Gastroesophageal sphincter (tissue), 4 donors: ENCODE measurements around the gene SOHLH1. TPM values are rescaled to one million over a fixed set of nuclear protein-coding genes. Genes with fewer than 3 reads are reported as not detected.

Experiments used
- ATAC-seq: fragments of 150-250 bp; one replicate; pipeline ENCODE4 v1.9.1; 2016; ENCODE audit warnings: mild to moderate bottlenecking, moderate library complexity
- H3K27ac ChIP-seq, 4 donors: fragments of 200-600 bp; sonication (generic) in 3 of 4; 1 replicate in 3 of 4; 2 replicates in 1 of 4; pipeline ENCODE4 v1.5.1; 2016 to 2019
- H3K27me3 ChIP-seq: fragments of 200-600 bp; sonication (generic); one replicate; pipeline ENCODE4 v1.5.1; 2019
- H3K36me3 ChIP-seq, 2 donors: fragments of 200-600 bp; sonication (generic); one replicate each; pipeline ENCODE4 v1.5.1; 2019; ENCODE audit warnings: control low read depth in 1 of 2
- H3K4me1 ChIP-seq, 3 donors: fragments of 200-600 bp; sonication (generic); 1 replicate in 2 of 3; 2 replicates in 1 of 3; pipeline ENCODE4 v1.5.1; 2016 to 2019; ENCODE audit warnings: control low read depth in 2 of 3
- H3K4me3 ChIP-seq, 2 donors: fragments of 200-600 bp; sonication (generic); one replicate each; pipeline ENCODE4 v1.5.1; 2019; ENCODE audit warnings: mild to moderate bottlenecking in 1 of 2, moderate library complexity in 1 of 2
- H3K9me3 ChIP-seq, 3 donors: fragments of 200-600 bp; sonication (generic); one replicate each; pipeline ENCODE4 v1.5.1; 2017 to 2019; ENCODE audit warnings: control low read depth in 2 of 3
- EP300 ChIP-seq: sonication (generic); formaldehyde crosslinking; IDR thresholded peaks from one replicate; pipeline ENCODE4 v1.6.1; 2017; ENCODE audit warnings: antibody characterized with exemption, mild to moderate bottlenecking
- POLR2A ChIP-seq, 2 donors: fragments of 450-650 bp; IDR thresholded peaks; one replicate each; pipeline ENCODE4 v1.6.1; 2017; ENCODE audit warnings: antibody characterized with exemption in 2 of 2, mild to moderate bottlenecking in 2 of 2, moderate library complexity in 1 of 2
- POLR2AphosphoS5 ChIP-seq: sonication (generic); formaldehyde crosslinking; IDR thresholded peaks from one replicate; pipeline ENCODE4 v1.6.1; 2017; ENCODE audit warnings: antibody characterized with exemption
- WGBS, 2 donors: methylation state at CpG; one replicate each; pipeline ENCODE4 v1.1.5; 2018; ENCODE audit warnings: low coverage in 1 of 2; 5-methylcytosine and 5-hydroxymethylcytosine counted together
- total RNA-seq, 4 donors: library from RNA; depleted of rRNA; stranded (reverse); fragments of >200 nt; gene quantifications; one replicate each; pipeline ENCODE4 v1.1.0, GENCODE V29; 2016
- TF ChIP-seq, protein P1 (sequence below), 4 experiments: fragments of 200-600 bp in 2 of 4; fragments of 450-650 bp in 2 of 4; sonication (generic) in 1 of 4; IDR thresholded peaks; one replicate each; pipeline ENCODE4 v1.5.1; 2017 to 2019; ENCODE audit warnings: antibody characterized with exemption in 4 of 4, mild to moderate bottlenecking in 2 of 4, moderate library complexity in 2 of 4

SOHLH1 gene
- total RNA-seq, 4 donors from 2014 or later, result not detected

DNA sequence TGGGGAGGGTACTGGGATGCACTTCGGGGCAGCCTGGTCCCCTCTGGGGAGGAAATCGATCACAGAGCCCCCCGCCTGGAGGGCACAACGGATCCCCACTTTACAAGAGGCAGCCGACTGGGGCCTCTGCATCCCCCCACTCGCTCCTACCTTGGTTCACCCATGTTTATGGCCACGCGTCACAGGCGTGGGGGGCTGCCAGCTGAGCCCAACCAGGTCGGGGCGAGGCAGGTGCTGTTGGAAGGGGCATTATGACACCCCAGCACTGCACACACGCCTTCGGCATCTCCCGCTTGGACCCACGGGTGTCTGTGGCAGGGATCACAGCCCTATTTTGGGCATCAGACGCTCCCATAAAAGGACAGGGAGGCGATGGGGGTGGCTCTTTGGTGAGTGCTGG is 14.6 kb downstream of the SOHLH1 start:
- Histone ChIP-seq H3K27ac (no peak overlapping the region), H3K27me3 (peaks cover 91% of the 10 kb centered on the region), H3K9me3 (no peaks in the 10 kb centered on the region), H3K36me3 (no peaks in the 10 kb centered on the region), H3K4me3 (no peak overlapping the region), H3K4me1 (no peaks in the 10 kb centered on the region)
- no CpG with 5 or more reads among the region's 17 CpGs for WGBS, 2 donors
- TF ChIP-seq POLR2A (IDR thresholded peaks at IDR 0.05), result no peak
- no peak for TF ChIP-seq EP300
- TF ChIP-seq, protein P1, sequence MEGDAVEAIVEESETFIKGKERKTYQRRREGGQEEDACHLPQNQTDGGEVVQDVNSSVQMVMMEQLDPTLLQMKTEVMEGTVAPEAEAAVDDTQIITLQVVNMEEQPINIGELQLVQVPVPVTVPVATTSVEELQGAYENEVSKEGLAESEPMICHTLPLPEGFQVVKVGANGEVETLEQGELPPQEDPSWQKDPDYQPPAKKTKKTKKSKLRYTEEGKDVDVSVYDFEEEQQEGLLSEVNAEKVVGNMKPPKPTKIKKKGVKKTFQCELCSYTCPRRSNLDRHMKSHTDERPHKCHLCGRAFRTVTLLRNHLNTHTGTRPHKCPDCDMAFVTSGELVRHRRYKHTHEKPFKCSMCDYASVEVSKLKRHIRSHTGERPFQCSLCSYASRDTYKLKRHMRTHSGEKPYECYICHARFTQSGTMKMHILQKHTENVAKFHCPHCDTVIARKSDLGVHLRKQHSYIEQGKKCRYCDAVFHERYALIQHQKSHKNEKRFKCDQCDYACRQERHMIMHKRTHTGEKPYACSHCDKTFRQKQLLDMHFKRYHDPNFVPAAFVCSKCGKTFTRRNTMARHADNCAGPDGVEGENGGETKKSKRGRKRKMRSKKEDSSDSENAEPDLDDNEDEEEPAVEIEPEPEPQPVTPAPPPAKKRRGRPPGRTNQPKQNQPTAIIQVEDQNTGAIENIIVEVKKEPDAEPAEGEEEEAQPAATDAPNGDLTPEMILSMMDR (IDR thresholded peaks at IDR 0.05), result no peak
- no peak for TF ChIP-seq POLR2AphosphoS5
- ATAC-seq, result no peak

DNA sequence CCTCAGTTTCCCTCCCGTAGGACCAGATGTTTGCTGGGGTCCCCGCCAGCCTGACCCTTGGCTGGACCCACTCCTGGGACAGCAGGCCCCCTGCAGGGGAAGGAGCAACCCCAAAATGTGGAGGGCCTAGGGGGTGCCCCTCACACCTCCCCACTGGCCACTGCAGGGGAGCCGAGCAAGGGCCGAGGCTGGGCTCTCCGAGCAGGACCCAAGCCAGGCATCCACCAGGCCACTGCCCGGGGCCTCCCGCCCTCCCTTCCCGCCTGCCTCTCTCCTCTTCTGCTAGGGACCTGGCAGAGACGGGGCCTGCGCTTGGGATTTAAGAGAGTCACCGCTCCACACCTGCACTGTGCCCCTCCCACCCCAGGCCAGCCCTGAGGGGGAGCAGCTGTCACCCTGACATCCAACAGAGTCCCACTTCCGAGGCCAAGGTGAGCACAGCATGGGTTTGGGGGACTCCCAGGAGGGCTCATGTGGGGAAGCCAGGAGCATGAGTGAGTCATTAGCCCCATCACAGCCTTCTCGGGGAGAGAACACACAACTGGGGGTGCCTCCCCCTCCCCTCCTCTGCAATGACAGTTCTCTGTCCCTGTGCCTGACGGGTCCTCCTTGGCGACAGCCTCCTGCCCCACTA is 15.8 kb downstream of the SOHLH1 start:
- no peak for TF ChIP-seq EP300
- TF ChIP-seq, protein P1 (IDR thresholded peaks at IDR 0.05), result no peak
- no peak for TF ChIP-seq POLR2A (IDR thresholded peaks at IDR 0.05)
- no peak for TF ChIP-seq POLR2AphosphoS5
- no peaks in the 10 kb centered on the region for H3K9me3 ChIP-seq
- peaks cover 83% of the 10 kb centered on the region for H3K27me3 ChIP-seq
- no CpG with 5 or more reads among the region's 15 CpGs for WGBS, 2 donors
- H3K36me3 ChIP-seq, result no peaks in the 10 kb centered on the region
- ATAC-seq, result no peak
- no peak overlapping the region for H3K27ac ChIP-seq
- H3K4me3 ChIP-seq, result no peak overlapping the region
- no peaks in the 10 kb centered on the region for H3K4me1 ChIP-seq

DNA sequence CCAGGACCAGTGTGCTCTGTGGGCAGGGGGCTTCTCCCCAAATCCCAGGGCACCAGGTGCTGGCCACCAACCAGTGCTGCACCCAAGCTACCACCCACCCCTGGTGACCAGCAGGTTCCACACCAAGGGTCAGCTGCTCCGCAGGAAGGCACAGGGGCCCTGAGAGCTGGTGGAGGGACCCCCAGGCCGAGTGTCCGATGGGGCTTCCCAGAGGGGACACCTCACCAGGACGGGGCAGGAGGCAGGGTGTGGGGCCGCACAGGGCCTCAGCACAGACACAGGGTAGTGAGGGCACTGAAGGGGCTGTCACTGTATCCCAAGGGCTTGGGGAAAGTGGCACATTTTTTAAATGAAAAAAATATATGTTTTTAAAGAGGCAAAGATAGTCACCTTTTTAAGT is 18.1 kb downstream of the SOHLH1 start:
- Histone ChIP-seq H3K27me3 (peaks cover 75% of the 10 kb centered on the region), H3K4me3 (no peak overlapping the region), H3K4me1 (no peaks in the 10 kb centered on the region), H3K9me3 (no peaks in the 10 kb centered on the region), H3K36me3 (no peaks in the 10 kb centered on the region), H3K27ac (no peak overlapping the region)
- 76 to 95% methylated on average over 3 to 4 of the region's 5 CpGs for whole genome bisulfite sequencing, 2 donors
- TF ChIP-seq POLR2A (IDR thresholded peaks at IDR 0.05), result no peak
- no peak for TF ChIP-seq EP300
- TF ChIP-seq, protein P1 (IDR thresholded peaks at IDR 0.05), result no peak
- TF ChIP-seq POLR2AphosphoS5, result no peak
- no peak for ATAC-seq

DNA sequence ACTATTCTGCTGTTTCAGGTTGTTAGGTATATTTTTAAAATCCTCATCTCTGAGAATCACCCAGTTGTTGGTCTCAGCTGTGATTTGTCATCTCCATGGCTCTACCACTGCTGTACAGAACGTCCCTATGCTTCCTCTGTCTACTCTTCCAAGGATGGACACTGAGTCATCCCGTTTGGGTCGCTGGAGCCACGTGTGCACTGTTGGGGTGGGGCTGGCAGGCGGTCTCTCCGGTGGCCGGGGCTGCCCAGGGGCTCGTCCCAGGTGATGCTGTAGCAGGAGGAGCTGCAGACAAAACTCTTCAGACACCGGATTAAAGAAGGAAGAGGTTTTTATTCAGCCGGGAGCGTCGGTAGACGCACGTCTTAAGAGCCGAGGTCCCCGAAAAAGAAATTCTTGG is 19.2 kb downstream of the SOHLH1 start:
- no peaks in the 10 kb centered on the region for H3K9me3 ChIP-seq
- no peak for ATAC-seq

More for the DNA sequence above, 19.2 kb downstream of the SOHLH1 start:
- peaks cover 64% of the 10 kb centered on the region for H3K27me3 ChIP-seq
- no peak overlapping the region for H3K4me3 ChIP-seq
- no peaks in the 10 kb centered on the region for H3K4me1 ChIP-seq
- H3K36me3 ChIP-seq, result no peaks in the 10 kb centered on the region
- no peak overlapping the region for H3K27ac ChIP-seq
- TF ChIP-seq, protein P1 (IDR thresholded peaks at IDR 0.05), result no peak
- TF ChIP-seq POLR2AphosphoS5 (no peak), EP300 (no peak), POLR2A (IDR thresholded peaks at IDR 0.05) (no peak)
- 36 to 41% methylated on average over 9 to 14 of the region's 16 CpGs for WGBS, 2 donors
